ENCODE results near the gene SFT2D2.

GRCh38 chr1:168230709-168231108 is 4.9 kb downstream of the SFT2D2 start:
- TF ChIP-seq TAF1 (IDR thresholded peaks at IDR 0.05; ENCODE audit: low read depth, low read length) (no peak), NRF1 (IDR thresholded peaks at IDR 0.05; ENCODE audit: low read depth, low read length) (no peak), CTCF (IDR thresholded peaks at IDR 0.05; ENCODE audit: control extremely low read depth in 1 of 3, insufficient read depth in 1 of 3, low read depth in 1 of 3, low read length in 3 of 3) (no peak), ATF3 (IDR thresholded peaks at IDR 0.05; ENCODE audit: insufficient read depth, low read depth, low read length) (no peak), MAX (IDR thresholded peaks at IDR 0.05) (no peak), ZNF274 (IDR thresholded peaks at IDR 0.05; ENCODE audit: borderline replicate concordance, extremely low read depth, low read length) (no peak), EP300 (IDR thresholded peaks at IDR 0.05; ENCODE audit: borderline replicate concordance in 1 of 2, low read depth in 2 of 2, low read length in 2 of 2) (no peak), ATF2 (IDR thresholded peaks at IDR 0.05; ENCODE audit: low read length) (no peak), PHF8 (conservative IDR thresholded peaks at IDR 0.05; ENCODE audit: low read depth, low read length) (no peak), JUN (IDR thresholded peaks at IDR 0.05; ENCODE audit: low read depth, low read length) (no peak), USF2 (IDR thresholded peaks at IDR 0.05; ENCODE audit: low read length) (no peak)

Data from H1 (cell line).